Fibroblast of the aortic adventitia (primary cell): Measurements from ENCODE around the gene PPDPF. TPM values are rescaled to one million over a fixed set of nuclear protein-coding genes. Genes with fewer than 3 reads are reported as not detected.

Source experiments
- DNase-seq: peaks from one replicate; pipeline ENCODE4 v3.0.0-alpha.2; 2010; ENCODE audit warnings: low read depth
- H3K4me3 ChIP-seq: 2 replicates; pipeline ENCODE4 v1.5.1; 2011; ENCODE audit warnings: low read depth, mild to moderate bottlenecking, control low read depth, low read length, moderate library complexity
- total RNA-seq: library from RNA; depleted of rRNA; stranded (reverse); fragments of >200 nt; gene quantifications from 2 replicates; pipeline ENCODE4 v1.2.3, GENCODE V29; 2012; ENCODE audit warnings: low replicate concordance
- TF ChIP-seq, protein P1 (sequence below): IDR thresholded peaks from 2 replicates; pipeline ENCODE4 v1.5.1; 2011; ENCODE audit warnings: mild to moderate bottlenecking, low read length, control low read depth, inconsistent platforms; ENCODE audit not compliant: insufficient read depth

PPDPF gene
- total RNA-seq, 1 donor = 97.0 TPM

DNA sequence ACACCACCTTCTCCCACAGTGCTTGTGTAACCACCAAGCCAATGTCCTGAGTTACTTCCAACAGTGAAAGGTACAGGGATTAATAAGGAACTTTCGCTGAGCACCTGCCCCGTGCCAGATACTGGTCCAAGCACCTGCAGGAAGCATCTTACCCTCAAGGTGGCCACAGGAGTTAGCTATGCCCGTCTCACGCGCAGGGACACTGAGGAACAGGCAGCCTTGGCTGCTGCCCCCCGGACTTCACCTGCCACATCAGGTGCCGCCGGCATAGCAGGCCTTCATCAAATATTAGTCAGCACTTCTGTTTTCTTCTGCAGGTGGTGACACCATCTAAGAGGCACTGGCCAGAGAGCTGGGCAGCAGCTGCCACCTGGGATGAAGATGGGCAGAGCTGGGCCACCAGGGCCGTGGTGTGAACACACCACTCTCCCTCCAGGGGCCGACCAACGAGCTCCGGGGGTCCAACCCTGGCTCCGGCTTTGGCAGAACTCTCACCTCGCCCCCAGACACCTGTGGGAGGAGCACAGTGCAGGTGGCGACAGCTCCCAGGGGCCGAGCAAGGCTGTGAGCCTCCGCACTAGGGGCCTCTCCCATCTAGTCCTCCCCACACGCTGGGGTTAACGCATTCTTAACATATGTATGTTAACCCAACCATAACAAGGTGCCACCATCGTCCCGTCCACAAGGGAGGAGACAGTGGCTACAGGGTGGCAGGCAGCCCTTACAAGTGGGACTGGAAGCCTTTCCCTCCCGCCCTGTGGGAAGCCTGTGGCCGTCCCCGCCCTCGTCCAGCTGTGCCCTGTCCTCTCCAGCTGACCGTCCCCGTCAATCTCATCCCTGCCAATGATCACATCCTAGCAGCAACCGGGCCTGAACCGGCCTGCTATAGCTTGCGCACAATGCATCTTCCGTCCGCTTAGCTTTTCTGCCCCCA lies 2.9 kb upstream of the PPDPF start:
- TF ChIP-seq, protein P1, sequence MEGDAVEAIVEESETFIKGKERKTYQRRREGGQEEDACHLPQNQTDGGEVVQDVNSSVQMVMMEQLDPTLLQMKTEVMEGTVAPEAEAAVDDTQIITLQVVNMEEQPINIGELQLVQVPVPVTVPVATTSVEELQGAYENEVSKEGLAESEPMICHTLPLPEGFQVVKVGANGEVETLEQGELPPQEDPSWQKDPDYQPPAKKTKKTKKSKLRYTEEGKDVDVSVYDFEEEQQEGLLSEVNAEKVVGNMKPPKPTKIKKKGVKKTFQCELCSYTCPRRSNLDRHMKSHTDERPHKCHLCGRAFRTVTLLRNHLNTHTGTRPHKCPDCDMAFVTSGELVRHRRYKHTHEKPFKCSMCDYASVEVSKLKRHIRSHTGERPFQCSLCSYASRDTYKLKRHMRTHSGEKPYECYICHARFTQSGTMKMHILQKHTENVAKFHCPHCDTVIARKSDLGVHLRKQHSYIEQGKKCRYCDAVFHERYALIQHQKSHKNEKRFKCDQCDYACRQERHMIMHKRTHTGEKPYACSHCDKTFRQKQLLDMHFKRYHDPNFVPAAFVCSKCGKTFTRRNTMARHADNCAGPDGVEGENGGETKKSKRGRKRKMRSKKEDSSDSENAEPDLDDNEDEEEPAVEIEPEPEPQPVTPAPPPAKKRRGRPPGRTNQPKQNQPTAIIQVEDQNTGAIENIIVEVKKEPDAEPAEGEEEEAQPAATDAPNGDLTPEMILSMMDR = no peak
- H3K4me3 ChIP-seq = no peak overlapping the region
- DNase-seq = no peak

DNA sequence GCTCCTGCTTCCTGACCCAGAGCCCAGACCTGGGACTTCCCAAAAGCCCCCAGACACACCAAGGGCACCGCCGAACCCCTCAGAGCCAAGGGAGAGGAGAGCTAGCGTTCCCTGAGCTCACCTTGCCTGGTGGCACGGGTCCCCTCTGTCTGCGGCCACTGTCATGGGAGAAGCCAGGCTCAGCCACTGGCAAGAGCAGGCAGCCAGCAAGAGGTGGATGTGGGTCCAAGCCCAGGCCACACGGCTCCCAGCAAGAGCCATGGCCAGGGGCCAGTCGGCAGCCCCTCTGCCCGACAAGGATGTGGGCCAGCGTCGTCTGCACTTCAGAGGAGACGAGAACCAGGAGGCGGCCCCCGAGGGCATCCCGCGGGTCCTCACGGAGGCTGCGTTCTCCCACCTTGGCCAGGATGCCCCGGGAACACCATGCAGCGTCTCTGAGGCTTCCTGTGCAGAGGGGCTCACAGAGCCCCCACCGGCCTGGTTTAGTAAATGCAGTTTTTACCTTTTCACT lies 2.2 kb upstream of the PPDPF start:
- TF ChIP-seq, protein P1 = no peak
- DNase-seq = no peak
- H3K4me3 ChIP-seq = no peak overlapping the region

DNA sequence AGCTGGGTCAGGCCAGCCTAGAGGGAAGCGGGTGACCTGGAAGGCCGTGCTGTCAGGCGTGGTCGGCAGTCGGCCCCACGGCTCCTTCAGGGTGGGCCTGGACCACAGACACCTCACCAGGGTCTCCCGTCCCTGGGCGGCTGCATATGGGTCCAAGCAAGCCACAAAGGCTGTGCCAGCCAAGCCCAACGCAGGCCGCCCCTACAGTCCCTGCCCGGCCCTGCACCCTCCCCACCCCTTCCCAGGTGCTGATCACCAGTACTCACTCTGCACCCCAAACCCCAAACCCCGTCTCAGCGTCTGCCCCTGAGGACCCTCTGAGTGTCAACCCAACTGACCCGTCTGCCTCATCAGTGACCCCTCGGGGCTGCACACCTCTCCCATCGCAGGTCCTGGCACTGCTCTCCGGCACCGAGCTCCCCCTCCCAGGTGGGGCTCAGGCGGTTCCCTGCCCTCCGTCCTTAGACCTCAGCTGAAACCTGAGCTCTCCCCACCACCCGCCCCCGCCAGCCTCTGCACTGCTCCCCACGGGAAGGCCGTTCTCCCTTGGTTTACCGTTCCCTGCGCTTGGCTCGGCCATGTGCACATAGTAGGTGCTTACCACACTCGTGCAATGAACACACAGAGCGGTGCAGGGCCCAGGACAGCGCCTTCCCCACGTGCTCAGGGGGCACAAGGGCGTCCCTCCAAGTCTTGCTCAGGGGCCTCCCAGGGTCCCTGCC lies 1.5 kb upstream of the PPDPF start:
- TF ChIP-seq, protein P1 = no peak
- DNase-seq = no peak

DNA sequence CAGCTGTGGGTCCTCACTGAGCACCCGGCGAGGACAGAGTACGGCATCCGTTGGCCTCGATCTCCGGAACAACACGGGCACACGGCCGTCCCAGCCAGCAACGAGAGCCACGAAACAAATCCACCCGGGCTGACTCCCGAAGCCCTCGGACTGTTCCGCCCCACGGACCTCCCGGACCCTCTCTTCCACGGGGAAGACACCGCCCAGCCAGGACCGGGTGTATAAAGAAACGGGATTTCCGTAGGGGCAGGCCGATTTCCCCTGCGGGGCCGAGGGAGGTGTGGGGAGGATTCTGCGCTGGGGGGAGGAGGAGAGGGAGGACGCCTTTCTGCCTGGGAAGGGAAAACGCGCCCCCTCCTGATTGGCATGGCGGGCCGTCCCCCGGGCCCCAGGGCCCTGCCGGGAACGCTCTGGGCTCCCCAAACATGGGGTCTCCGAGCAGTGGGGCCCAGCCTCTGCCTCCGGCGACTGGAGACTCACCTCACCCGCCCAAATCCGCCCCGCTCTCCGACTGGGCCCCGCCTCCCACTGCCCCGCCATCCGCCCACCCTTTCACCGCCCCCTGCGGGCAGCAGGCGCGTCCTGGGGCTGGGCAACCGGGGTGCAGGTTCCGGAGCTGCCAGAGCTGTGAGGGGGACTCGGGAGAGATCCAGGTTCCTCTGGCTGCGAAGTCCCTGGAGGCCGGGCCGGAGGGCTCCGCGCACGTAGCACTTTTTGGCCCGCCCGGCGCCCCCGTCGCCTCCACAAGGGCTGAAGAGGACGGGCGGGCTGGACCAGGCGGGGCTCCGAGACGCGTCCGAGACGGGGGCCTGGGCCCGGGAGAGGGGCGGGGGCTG lies 679 bp upstream of the PPDPF start:
- TF ChIP-seq, protein P1 = peak; percentile 36
- H3K4me3 ChIP-seq = peak overlapping the region; percentile 72
- DNase-seq = no peak

More for the DNA sequence above, 1.5 kb upstream of the PPDPF start:
- peak overlapping the region; percentile 72 for H3K4me3 ChIP-seq

DNA sequence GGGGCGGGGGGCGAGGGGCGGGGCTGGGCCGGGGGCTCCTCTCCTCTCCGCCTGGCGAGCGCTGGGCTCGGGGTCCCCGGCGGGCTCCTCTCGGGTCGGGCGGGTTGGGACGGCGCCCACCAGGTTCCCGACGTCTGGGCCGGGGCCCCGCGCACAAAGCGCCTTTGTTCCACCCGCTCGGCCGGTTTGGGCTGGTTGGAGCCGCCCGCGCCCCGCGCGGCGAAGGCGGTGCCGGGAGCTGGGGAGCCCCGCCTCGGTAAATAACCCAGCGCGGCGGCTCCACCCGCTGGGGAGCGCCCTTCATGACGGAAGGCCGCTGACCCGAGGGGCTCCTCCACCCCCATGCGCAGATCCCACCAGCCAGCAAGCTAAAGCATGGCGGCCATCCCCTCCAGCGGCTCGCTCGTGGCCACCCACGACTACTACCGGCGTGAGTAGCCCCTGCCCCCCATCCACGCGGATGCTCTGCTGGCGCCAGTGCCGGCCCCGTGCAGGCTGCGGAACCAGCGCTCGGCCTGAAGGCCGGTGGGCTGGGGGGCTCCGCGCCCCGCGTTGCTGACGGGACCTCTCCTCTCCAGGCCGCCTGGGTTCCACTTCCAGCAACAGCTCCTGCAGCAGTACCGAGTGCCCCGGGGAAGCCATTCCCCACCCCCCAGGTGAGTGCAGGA lies 503 bp downstream of the PPDPF start:
- peak; percentile 60 for DNase-seq
- peak overlapping the region; percentile 85 for H3K4me3 ChIP-seq
- TF ChIP-seq, protein P1 = no peak

DNA sequence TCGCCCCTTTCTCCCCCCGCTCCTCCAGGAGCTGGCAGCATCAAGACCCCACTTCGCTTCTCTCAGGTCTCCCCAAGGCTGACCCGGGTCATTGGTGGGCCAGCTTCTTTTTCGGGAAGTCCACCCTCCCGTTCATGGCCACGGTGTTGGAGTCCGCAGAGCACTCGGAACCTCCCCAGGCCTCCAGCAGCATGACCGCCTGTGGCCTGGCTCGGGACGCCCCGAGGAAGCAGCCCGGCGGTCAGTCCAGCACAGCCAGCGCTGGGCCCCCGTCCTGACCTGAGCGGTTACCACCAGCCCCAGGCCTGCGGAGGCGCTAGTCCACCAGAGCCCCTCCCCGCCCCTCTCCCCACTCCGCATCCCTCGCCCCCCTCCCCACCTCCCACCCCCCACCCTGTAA lies 1.0 kb downstream of the PPDPF start:
- DNase-seq = no peak
- peak overlapping the region; percentile 85 for H3K4me3 ChIP-seq
- TF ChIP-seq, protein P1 = no peak
